ENCODE measurements around the gene ZFHX2.

- no peak for TF ChIP-seq POLR2AphosphoS5 (IDR thresholded peaks at IDR 0.05)
- TF ChIP-seq CTCF (IDR thresholded peaks at IDR 0.05; ENCODE audit: poor library complexity, severe bottlenecking), result peak; percentile 75
- no peak for TF ChIP-seq TAF1 (IDR thresholded peaks at IDR 0.05; ENCODE audit: low read depth)
- no peak for TF ChIP-seq MXI1 (conservative IDR thresholded peaks at IDR 0.05; ENCODE audit: poor library complexity, severe bottlenecking)
- TF ChIP-seq EP300 (conservative IDR thresholded peaks at IDR 0.05; ENCODE audit: poor library complexity, severe bottlenecking), result no peak
- no peak for TF ChIP-seq EZH2 (IDR thresholded peaks at IDR 0.05; ENCODE audit: borderline replicate concordance, insufficient read depth, low read length, poor library complexity, severe bottlenecking)
- TF ChIP-seq REST (IDR thresholded peaks at IDR 0.05; ENCODE audit: borderline replicate concordance), result no peak
- peak; percentile 66 for TF ChIP-seq RAD21 (conservative IDR thresholded peaks at IDR 0.05)
- TF ChIP-seq SMC3 (conservative IDR thresholded peaks at IDR 0.05; ENCODE audit: poor library complexity), result peak; percentile 71
Measured at GRCh38 chr14:23539248-23540140, 12.1 kb downstream of the ZFHX2 start.
